ENCODE data around the gene GPR31. TPM values are rescaled to one million over a fixed set of nuclear protein-coding genes. Genes with fewer than 3 reads are reported as not detected.
"Not testable (repeated sequence)": the region's sequence is repeated elsewhere in the genome, so short reads cannot be mapped to it uniquely, and the experiment has no call there.

The GPR31 gene
- total RNA-seq, 1 experiment from 2014 or later = not detected

GRCh38 chr6:167168296-167168695 is 10.5 kb upstream of the GPR31 start:
- not testable (repeated sequence) for DNase-seq (ENCODE audit: low read depth)

- not testable (repeated sequence) for DNase-seq (ENCODE audit: low read depth)
Measured at GRCh38 chr6:167167699-167168098, 9.9 kb upstream of the GPR31 start.

GRCh38 chr6:167165858-167166471 is 8.2 kb upstream of the GPR31 start:
- no peak for DNase-seq (ENCODE audit: low read depth)

- no peak for DNase-seq (ENCODE audit: low read depth)
Measured at GRCh38 chr6:167164261-167164660, 6.5 kb upstream of the GPR31 start.

GRCh38 chr6:167163476-167164011 is 5.8 kb upstream of the GPR31 start:
- DNase-seq (ENCODE audit: low read depth) = no peak

- DNase-seq (ENCODE audit: low read depth) = no peak
Measured at GRCh38 chr6:167162591-167162990, 4.8 kb upstream of the GPR31 start.

- DNase-seq (ENCODE audit: low read depth) = peak; percentile 93
Measured at GRCh38 chr6:167161851-167162467, 4.2 kb upstream of the GPR31 start.

GRCh38 chr6:167157414-167157813 is 366 bp downstream of the GPR31 start:
- no peak for DNase-seq (ENCODE audit: low read depth)

- DNase-seq (ENCODE audit: low read depth) = no peak
Measured at GRCh38 chr6:167154895-167155294, 2.9 kb downstream of the GPR31 start.

GRCh38 chr6:167154291-167154690 is 3.5 kb downstream of the GPR31 start:
- no peak for DNase-seq (ENCODE audit: low read depth)

GRCh38 chr6:167153521-167153959 is 4.2 kb downstream of the GPR31 start:
- DNase-seq (ENCODE audit: low read depth) = peak; percentile 97

GRCh38 chr6:167152862-167153261 is 4.9 kb downstream of the GPR31 start:
- DNase-seq (ENCODE audit: low read depth) = no peak

- no peak for DNase-seq (ENCODE audit: low read depth)
Measured at GRCh38 chr6:167151648-167152047, 6.1 kb downstream of the GPR31 start.

- peak; percentile 37 for DNase-seq (ENCODE audit: low read depth)
Measured at GRCh38 chr6:167150941-167151549, 6.7 kb downstream of the GPR31 start.

- DNase-seq (ENCODE audit: low read depth) = no peak
Measured at GRCh38 chr6:167148997-167149396, 8.8 kb downstream of the GPR31 start.

- no peak for DNase-seq (ENCODE audit: low read depth)
Measured at GRCh38 chr6:167148021-167148420, 9.8 kb downstream of the GPR31 start.

GRCh38 chr6:167146977-167147376 is 10.8 kb downstream of the GPR31 start:
- DNase-seq (ENCODE audit: low read depth) = no peak

- no peak for DNase-seq (ENCODE audit: low read depth)
Measured at GRCh38 chr6:167146135-167146534, 11.6 kb downstream of the GPR31 start.

GRCh38 chr6:167145461-167145860 is 12.3 kb downstream of the GPR31 start:
- no peak for DNase-seq (ENCODE audit: low read depth)

GRCh38 chr6:167143041-167143440 is 14.7 kb downstream of the GPR31 start:
- DNase-seq (ENCODE audit: low read depth) = no peak

- no peak for DNase-seq (ENCODE audit: low read depth)
Measured at GRCh38 chr6:167142433-167142761, 15.4 kb downstream of the GPR31 start.

GRCh38 chr6:167141667-167142432 is 15.9 kb downstream of the GPR31 start:
- peak; percentile 31 for DNase-seq (ENCODE audit: low read depth)

Measured in HT1080 (cell line).